ENCODE measurements around the gene NTN1. TPM values are rescaled to one million over a fixed set of nuclear protein-coding genes. Genes with fewer than 3 reads are reported as not detected.
A peak's percentile ranks its signal among the peaks of the same experiment; 100 is the strongest.
"Not testable (repeated sequence)": the region's sequence is repeated elsewhere in the genome, so short reads cannot be mapped to it uniquely, and the experiment has no call there.

NTN1 gene
- total RNA-seq, 1 donor from 2014 or later: 0.45 TPM

DNA sequence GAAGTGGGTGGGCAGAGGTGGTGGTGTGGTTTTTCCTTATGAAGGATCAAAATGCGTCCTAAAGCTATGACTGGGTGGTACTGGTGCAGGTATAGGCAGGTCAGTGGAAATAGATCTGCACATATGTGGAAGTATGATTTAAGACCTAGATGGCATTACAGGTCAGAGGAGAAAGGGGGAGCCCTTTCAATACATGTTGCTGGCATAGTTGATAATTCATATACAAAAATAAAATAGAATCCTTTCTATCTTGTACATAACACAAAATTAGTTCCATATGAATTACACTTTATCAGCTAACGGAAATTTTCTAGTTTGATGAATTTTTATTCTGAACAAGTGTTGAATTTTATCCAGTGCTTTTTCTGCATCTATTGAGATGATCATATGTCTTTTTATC lies 35.0 kb upstream of the NTN1 start:
- H3K4me3 Mint-ChIP-seq: no peak overlapping the region

DNA sequence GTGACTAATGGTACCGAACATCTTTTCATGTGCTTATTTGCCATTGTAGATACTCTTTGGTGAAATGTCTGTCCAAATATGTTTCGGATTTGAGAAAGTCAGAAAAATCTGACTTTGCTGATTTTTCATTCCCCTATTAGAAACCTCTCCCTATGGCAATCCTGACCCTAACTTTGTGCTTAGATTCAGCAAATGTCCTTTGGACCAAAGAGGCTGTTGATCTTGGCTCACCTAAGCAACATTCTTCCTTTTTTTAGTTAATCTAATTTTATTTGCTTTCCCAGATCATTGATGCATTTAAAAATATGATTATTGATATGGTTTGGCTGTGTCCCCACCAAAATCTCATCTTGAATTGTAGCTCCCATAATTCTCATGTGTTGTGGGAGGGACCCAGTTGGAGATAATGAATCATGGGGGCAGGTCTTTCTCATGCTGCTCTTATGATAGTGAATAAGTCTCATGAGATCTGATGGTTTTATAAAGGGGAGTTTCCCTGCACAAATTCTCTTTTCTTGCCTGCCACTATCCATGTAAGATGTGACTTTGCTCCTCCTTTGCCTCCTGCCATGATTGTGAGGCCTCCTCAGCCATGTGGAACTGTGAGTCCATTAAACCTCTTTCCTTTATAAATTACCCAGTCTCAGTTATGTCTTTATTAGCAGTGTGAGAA lies 32.9 kb upstream of the NTN1 start:
- not testable (repeated sequence) for H3K4me3 Mint-ChIP-seq; H2AFZ ChIP-seq (replicated peaks); H3K4me3 ChIP-seq; H3K4me1 Mint-ChIP-seq; H3K27me3 ChIP-seq; H3K79me2 ChIP-seq (ENCODE audit: low read depth); H3K27me3 Mint-ChIP-seq (ENCODE audit: insufficient read depth, low read depth); H3K4me2 ChIP-seq; H3F3A ChIP-seq (ENCODE audit: low read depth); H3K36me3 ChIP-seq; H3K4me1 ChIP-seq; H3K27ac Mint-ChIP-seq; H3K9me3 ChIP-seq (ENCODE audit: low read depth); H3K27ac ChIP-seq; H3K9ac ChIP-seq; H3K9me3 Mint-ChIP-seq; H3K36me3 Mint-ChIP-seq; H4K20me1 ChIP-seq (ENCODE audit: low read depth); DNase-seq (ENCODE audit: low spot score)

More for the DNA sequence above, 35.0 kb upstream of the NTN1 start:
- TF ChIP-seq EZH2 (IDR thresholded peaks at IDR 0.05) (no peak), EZH2phosphoT487 (IDR thresholded peaks at IDR 0.05) (no peak)
- TF ChIP-seq, protein P1, sequence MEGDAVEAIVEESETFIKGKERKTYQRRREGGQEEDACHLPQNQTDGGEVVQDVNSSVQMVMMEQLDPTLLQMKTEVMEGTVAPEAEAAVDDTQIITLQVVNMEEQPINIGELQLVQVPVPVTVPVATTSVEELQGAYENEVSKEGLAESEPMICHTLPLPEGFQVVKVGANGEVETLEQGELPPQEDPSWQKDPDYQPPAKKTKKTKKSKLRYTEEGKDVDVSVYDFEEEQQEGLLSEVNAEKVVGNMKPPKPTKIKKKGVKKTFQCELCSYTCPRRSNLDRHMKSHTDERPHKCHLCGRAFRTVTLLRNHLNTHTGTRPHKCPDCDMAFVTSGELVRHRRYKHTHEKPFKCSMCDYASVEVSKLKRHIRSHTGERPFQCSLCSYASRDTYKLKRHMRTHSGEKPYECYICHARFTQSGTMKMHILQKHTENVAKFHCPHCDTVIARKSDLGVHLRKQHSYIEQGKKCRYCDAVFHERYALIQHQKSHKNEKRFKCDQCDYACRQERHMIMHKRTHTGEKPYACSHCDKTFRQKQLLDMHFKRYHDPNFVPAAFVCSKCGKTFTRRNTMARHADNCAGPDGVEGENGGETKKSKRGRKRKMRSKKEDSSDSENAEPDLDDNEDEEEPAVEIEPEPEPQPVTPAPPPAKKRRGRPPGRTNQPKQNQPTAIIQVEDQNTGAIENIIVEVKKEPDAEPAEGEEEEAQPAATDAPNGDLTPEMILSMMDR (IDR thresholded peaks at IDR 0.05): no peak
- Histone ChIP-seq H3K9ac (no peak overlapping the region), H3K4me3 (no peak overlapping the region), H3F3A (ENCODE audit: low read depth) (no peaks in the 10 kb centered on the region), H2AFZ (replicated peaks) (no peak overlapping the region), H3K79me2 (ENCODE audit: low read depth) (no peaks in the 10 kb centered on the region), H3K36me3 (no peaks in the 10 kb centered on the region), H3K4me1 (no peaks in the 10 kb centered on the region), H3K9me3 (ENCODE audit: low read depth) (no peaks in the 10 kb centered on the region), H4K20me1 (ENCODE audit: low read depth) (no peaks in the 10 kb centered on the region), H3K4me2 (no peak overlapping the region), H3K27me3 (no peaks in the 10 kb centered on the region), H3K27ac (no peak overlapping the region)
- no peak overlapping the region for H3K27ac Mint-ChIP-seq
- no peaks in the 10 kb centered on the region for H3K36me3 Mint-ChIP-seq
- H3K4me1 Mint-ChIP-seq: no peaks in the 10 kb centered on the region
- peaks cover 5% of the 10 kb centered on the region for H3K27me3 Mint-ChIP-seq (ENCODE audit: insufficient read depth, low read depth)
- no peak for DNase-seq (ENCODE audit: low spot score)
- no peaks in the 10 kb centered on the region for H3K9me3 Mint-ChIP-seq

DNA sequence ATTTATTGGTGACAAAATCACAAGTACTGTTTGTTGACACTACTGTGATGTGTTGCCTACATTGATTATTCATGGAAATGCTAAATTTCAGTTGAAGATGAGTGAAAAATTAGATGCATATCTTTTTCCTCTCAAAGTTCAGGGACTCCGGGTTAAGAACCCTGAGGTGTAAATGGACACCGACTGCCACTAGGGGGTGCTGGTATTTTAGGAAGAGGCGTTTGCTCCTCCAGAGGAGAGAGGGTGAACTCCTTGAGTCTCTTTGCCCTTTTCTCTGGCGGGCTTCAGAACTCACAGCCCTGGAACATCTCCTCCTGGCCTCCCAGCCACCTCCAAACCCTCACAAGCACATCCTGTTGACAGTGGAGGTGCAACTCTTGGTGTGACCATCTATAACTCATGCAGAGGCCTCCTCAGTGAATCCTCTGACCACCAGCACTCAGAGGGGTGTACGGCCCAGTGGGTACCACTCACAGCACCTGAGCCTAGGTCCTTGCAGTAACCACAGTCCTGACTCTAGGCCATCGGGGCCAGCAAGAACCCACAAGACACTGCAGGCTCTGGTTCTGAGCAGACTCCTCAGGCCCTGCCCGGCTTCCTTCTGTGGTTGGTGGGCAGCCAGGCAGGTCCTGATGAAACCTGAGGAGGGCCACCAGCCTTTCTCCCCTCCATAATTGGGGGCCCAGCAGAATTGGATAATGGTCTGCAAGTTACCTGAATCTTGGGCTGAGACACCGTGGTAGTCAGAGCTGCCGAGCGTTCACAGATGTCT lies 29.6 kb upstream of the NTN1 start:
- H3K4me2 ChIP-seq: no peak overlapping the region
- H3F3A ChIP-seq (ENCODE audit: low read depth): no peaks in the 10 kb centered on the region
- H3K4me1 ChIP-seq: peaks cover 11% of the 10 kb centered on the region
- H2AFZ ChIP-seq (replicated peaks): no peak overlapping the region
- H4K20me1 ChIP-seq (ENCODE audit: low read depth): no peaks in the 10 kb centered on the region
- no peaks in the 10 kb centered on the region for H3K79me2 ChIP-seq (ENCODE audit: low read depth)
- Mint-ChIP-seq H3K4me3 (no peak overlapping the region), H3K36me3 (no peaks in the 10 kb centered on the region), H3K27me3 (ENCODE audit: insufficient read depth, low read depth) (peaks cover 7% of the 10 kb centered on the region), H3K27ac (no peak overlapping the region), H3K4me1 (peaks cover 4% of the 10 kb centered on the region), H3K9me3 (no peaks in the 10 kb centered on the region)
- H3K36me3 ChIP-seq: no peaks in the 10 kb centered on the region
- no peak overlapping the region for H3K27ac ChIP-seq
- TF ChIP-seq, protein P1 (IDR thresholded peaks at IDR 0.05): peak; percentile 89
- no peak for TF ChIP-seq EZH2 (IDR thresholded peaks at IDR 0.05)
- TF ChIP-seq EZH2phosphoT487 (IDR thresholded peaks at IDR 0.05): no peak
- H3K27me3 ChIP-seq: no peaks in the 10 kb centered on the region
- peak; percentile 89 for DNase-seq (ENCODE audit: low spot score)
- H3K4me3 ChIP-seq: no peak overlapping the region
- no peaks in the 10 kb centered on the region for H3K9me3 ChIP-seq (ENCODE audit: low read depth)
- H3K9ac ChIP-seq: no peak overlapping the region

DNA sequence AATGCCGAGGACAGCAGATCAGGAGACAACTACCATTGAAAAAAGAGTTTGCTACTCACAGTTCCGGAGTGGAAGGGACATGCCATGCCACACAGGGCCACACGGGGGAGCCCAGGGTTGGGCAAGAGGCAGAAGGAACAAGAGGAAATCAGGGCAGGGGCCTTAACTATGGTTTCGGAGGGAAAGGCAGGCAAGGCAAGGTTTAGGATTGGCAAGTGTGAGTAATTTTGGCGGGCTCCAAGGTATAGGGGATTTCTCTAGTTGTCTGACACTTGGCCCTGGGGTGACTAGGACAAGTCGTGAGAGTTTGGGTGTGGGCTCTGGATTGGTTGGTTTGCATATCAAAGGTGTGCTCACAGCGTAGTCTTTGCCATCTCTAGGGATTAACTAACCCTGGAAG lies 27.0 kb upstream of the NTN1 start:
- Histone ChIP-seq H3K79me2 (ENCODE audit: low read depth) (no peaks in the 10 kb centered on the region), H3K4me3 (no peak overlapping the region), H3K27ac (no peak overlapping the region), H3K27me3 (peaks cover 6% of the 10 kb centered on the region), H2AFZ (replicated peaks) (no peak overlapping the region), H3K4me1 (peaks cover 11% of the 10 kb centered on the region), H3F3A (ENCODE audit: low read depth) (no peaks in the 10 kb centered on the region), H3K4me2 (no peak overlapping the region), H3K9ac (no peak overlapping the region), H3K9me3 (ENCODE audit: low read depth) (no peaks in the 10 kb centered on the region), H4K20me1 (ENCODE audit: low read depth) (no peaks in the 10 kb centered on the region), H3K36me3 (no peaks in the 10 kb centered on the region)
- peak; percentile 78 for DNase-seq (ENCODE audit: low spot score)
- H3K27me3 Mint-ChIP-seq (ENCODE audit: insufficient read depth, low read depth): peaks cover 16% of the 10 kb centered on the region
- H3K9me3 Mint-ChIP-seq: no peaks in the 10 kb centered on the region
- H3K36me3 Mint-ChIP-seq: no peaks in the 10 kb centered on the region
- no peak overlapping the region for H3K27ac Mint-ChIP-seq
- no peak for TF ChIP-seq EZH2 (IDR thresholded peaks at IDR 0.05)
- TF ChIP-seq, protein P1 (IDR thresholded peaks at IDR 0.05): peak; percentile 80
- H3K4me1 Mint-ChIP-seq: peaks cover 4% of the 10 kb centered on the region
- H3K4me3 Mint-ChIP-seq: no peak overlapping the region
